ENCODE results near the gene EIF2S2.

DNA sequence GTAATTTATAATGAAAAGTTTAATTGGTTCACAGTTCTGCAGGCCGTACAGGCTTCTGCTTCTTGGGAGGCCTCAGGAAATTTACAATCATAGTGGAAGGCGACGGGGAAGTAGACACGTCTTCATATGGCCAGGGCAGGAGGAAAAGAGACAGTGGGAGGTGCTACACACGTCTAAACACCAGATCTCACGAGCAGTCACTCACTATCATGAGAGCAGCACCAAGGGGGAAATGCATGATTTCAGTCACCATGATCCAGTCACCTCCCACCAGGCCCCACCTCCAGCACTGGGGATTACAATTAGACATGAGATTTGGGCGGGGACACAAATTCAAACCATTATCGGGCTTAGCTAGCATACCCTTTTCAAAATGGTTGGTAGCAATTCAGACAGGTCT lies 41.2 kb downstream of the EIF2S2 start:
- TF ChIP-seq, protein P1, sequence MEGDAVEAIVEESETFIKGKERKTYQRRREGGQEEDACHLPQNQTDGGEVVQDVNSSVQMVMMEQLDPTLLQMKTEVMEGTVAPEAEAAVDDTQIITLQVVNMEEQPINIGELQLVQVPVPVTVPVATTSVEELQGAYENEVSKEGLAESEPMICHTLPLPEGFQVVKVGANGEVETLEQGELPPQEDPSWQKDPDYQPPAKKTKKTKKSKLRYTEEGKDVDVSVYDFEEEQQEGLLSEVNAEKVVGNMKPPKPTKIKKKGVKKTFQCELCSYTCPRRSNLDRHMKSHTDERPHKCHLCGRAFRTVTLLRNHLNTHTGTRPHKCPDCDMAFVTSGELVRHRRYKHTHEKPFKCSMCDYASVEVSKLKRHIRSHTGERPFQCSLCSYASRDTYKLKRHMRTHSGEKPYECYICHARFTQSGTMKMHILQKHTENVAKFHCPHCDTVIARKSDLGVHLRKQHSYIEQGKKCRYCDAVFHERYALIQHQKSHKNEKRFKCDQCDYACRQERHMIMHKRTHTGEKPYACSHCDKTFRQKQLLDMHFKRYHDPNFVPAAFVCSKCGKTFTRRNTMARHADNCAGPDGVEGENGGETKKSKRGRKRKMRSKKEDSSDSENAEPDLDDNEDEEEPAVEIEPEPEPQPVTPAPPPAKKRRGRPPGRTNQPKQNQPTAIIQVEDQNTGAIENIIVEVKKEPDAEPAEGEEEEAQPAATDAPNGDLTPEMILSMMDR (conservative IDR thresholded peaks at IDR 0.05 in 1 of 2, IDR thresholded peaks at IDR 0.05 in 1 of 2; ENCODE audit: low read depth in 1 of 2, low read length in 2 of 2), result no peak
- no peak for TF ChIP-seq EZH2 (IDR thresholded peaks at IDR 0.05; ENCODE audit: low read length, missing control alignments)
